Endothelial cell (in vitro differentiated cells): ENCODE measurements around the gene KCNAB1. TPM values are rescaled to one million over a fixed set of nuclear protein-coding genes. Genes with fewer than 3 reads are reported as not detected.
"Not testable (repeated sequence)": the region's sequence is repeated elsewhere in the genome, so short reads cannot be mapped to it uniquely, and the experiment has no call there.

ENCODE experiments used
- DNase-seq: peaks from one replicate; pipeline ENCODE4 v3.0.0; 2021; ENCODE audit warnings: low spot score
- H3K27ac Mint-ChIP-seq: one replicate; pipeline ENCODE4 v1.8.0; 2021; ENCODE audit warnings: mixed read lengths, inconsistent platforms; ENCODE audit not compliant: unreplicated experiment
- H3K27me3 Mint-ChIP-seq: one replicate; pipeline ENCODE4 v1.8.0; 2021; ENCODE audit warnings: mild to moderate bottlenecking, moderate library complexity, mixed read lengths, inconsistent platforms; ENCODE audit not compliant: unreplicated experiment
- H3K36me3 Mint-ChIP-seq: one replicate; pipeline ENCODE4 v1.8.0; 2021; ENCODE audit warnings: mild to moderate bottlenecking, low read depth, mixed read lengths, inconsistent platforms; ENCODE audit not compliant: unreplicated experiment
- H3K4me1 Mint-ChIP-seq: one replicate; pipeline ENCODE4 v1.8.0; 2021; ENCODE audit warnings: mild to moderate bottlenecking, mixed read lengths, inconsistent platforms; ENCODE audit not compliant: unreplicated experiment
- H3K4me3 Mint-ChIP-seq: one replicate; pipeline ENCODE4 v1.8.0; 2021; ENCODE audit warnings: mild to moderate bottlenecking, mixed read lengths, inconsistent platforms; ENCODE audit not compliant: unreplicated experiment
- H3K9me3 Mint-ChIP-seq: one replicate; pipeline ENCODE4 v1.8.0; 2021; ENCODE audit warnings: mixed read lengths, inconsistent platforms; ENCODE audit not compliant: unreplicated experiment
- total RNA-seq: library from RNA; stranded (reverse); fragmentation: NEBNext Ultra II Directional; extraction: Animal tissue kit (Norgen Biotek cat#: 25700); gene quantifications from one replicate; pipeline ENCODE4 v1.2.1, GENCODE V29; 2021; ENCODE audit not compliant: unreplicated experiment
- TF ChIP-seq, protein P1 (sequence below): fragments of 200-600 bp; sonication (generic); IDR thresholded peaks from one replicate; pipeline ENCODE4 v1.5.0; 2021; ENCODE audit warnings: antibody characterized with exemption; ENCODE audit not compliant: unreplicated experiment

KCNAB1 gene
- total RNA-seq, 1 donor from 2014 or later = not detected

DNA sequence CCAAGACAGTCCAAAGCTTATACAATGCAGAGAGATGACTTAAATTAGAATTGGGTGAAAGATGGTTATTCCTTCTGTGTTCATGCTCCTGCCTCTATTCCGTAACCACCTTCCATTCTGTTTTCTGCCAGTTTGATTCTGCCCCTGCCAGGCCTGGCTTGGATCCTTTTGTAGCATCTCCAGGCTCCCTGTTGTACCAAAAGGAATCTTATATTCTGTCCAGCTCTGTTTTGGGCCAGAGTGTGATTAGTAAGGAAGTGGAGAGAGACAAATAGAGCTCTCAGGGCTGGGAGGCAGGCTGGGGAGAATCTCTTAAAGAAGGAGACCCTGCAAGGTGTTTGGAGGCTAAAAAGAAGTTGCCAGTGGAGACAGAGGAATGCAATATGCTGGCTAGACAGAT lies 63.8 kb downstream of the KCNAB1 start:
- H3K27me3 Mint-ChIP-seq = peaks cover 3% of the 10 kb centered on the region

DNA sequence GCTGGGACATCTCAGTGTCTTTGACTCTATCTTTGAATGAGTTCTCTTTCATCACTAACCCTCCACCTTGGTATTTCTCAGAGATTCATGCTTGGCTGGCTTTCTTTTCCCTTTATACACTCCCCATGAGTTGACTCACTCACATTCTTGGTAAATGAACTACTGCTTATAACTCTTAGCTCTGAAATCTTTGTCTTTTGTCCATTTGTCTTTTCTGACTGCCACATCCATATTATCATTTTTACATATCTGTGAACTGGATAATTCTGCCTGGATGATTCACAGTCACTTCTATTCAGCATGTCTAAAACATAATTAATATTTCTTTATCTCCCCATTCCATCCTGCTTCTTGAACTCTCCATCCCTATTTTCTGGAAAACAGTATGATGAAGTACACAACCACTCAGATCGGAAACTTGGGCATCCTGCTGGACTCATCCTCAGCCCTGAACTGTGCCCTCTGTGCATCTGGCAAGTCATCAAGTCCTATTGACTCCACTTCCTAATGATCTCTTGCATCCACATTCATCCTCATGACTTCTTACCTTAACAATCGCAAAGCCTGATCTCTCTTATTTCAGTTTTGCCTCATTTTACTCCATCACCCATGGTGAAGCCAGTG lies 66.9 kb downstream of the KCNAB1 start:
- H3K27me3 Mint-ChIP-seq = peaks cover 3% of the 10 kb centered on the region
- H3K27ac Mint-ChIP-seq = no peak overlapping the region
- TF ChIP-seq, protein P1, sequence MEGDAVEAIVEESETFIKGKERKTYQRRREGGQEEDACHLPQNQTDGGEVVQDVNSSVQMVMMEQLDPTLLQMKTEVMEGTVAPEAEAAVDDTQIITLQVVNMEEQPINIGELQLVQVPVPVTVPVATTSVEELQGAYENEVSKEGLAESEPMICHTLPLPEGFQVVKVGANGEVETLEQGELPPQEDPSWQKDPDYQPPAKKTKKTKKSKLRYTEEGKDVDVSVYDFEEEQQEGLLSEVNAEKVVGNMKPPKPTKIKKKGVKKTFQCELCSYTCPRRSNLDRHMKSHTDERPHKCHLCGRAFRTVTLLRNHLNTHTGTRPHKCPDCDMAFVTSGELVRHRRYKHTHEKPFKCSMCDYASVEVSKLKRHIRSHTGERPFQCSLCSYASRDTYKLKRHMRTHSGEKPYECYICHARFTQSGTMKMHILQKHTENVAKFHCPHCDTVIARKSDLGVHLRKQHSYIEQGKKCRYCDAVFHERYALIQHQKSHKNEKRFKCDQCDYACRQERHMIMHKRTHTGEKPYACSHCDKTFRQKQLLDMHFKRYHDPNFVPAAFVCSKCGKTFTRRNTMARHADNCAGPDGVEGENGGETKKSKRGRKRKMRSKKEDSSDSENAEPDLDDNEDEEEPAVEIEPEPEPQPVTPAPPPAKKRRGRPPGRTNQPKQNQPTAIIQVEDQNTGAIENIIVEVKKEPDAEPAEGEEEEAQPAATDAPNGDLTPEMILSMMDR = no peak

More for the DNA sequence above, 63.8 kb downstream of the KCNAB1 start:
- Mint-ChIP-seq H3K4me3 (no peak overlapping the region), H3K9me3 (no peaks in the 10 kb centered on the region), H3K4me1 (peaks cover 9% of the 10 kb centered on the region), H3K36me3 (no peaks in the 10 kb centered on the region), H3K27ac (no peak overlapping the region)
- TF ChIP-seq, protein P1 = no peak
- no peak for DNase-seq

DNA sequence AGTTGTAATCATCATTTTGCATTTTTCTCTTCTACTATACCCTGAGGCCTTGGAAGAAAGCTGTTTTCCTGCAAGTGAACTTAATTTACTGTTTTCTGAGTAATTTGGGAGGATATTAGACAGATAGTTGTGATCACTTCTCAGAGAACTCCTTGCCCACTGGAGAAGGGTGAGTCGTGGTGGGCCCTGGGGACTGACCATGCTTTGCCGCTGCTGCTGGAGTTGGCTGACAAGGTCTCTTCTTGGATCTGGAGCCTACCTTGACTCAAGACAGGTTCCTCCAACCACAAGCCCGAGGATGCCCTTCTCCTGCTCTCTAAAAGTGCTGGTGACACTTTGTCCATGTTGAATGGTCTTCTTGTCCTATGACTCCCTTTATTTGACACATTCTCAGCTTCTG lies 68.4 kb downstream of the KCNAB1 start:
- no peak for DNase-seq
- TF ChIP-seq, protein P1 = no peak
- H3K9me3 Mint-ChIP-seq = no peaks in the 10 kb centered on the region
- H3K27ac Mint-ChIP-seq = no peak overlapping the region
- H3K27me3 Mint-ChIP-seq = peaks cover 1% of the 10 kb centered on the region
- peaks cover 9% of the 10 kb centered on the region for H3K4me1 Mint-ChIP-seq
- H3K4me3 Mint-ChIP-seq = no peak overlapping the region
- H3K36me3 Mint-ChIP-seq = no peaks in the 10 kb centered on the region

More for the DNA sequence above, 66.9 kb downstream of the KCNAB1 start:
- Mint-ChIP-seq H3K4me1 (peaks cover 9% of the 10 kb centered on the region), H3K36me3 (no peaks in the 10 kb centered on the region), H3K4me3 (no peak overlapping the region), H3K9me3 (no peaks in the 10 kb centered on the region)
- DNase-seq = no peak

DNA sequence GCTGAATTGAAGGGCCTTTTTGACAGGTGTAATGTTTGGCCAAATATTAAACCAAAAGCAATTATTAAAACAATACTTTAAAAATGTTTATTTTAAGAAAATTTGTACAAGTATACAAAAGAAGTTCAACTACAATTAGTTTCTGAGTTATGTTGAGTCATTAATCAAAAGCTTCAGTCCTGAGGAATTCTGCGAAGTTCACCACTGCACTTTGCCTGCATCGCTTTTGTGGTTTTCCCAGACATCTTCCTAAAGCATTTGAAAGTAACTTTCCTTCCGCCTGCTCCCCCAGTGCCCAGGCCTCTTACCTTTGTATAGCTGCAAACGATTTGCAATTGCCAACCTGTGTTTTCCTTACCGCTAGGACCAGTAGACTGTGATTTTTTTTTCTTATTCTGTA lies 69.5 kb downstream of the KCNAB1 start:
- no peaks in the 10 kb centered on the region for H3K36me3 Mint-ChIP-seq
- H3K4me1 Mint-ChIP-seq = peaks cover 9% of the 10 kb centered on the region
- H3K27ac Mint-ChIP-seq = no peak overlapping the region
- peaks cover 1% of the 10 kb centered on the region for H3K27me3 Mint-ChIP-seq
- no peak for DNase-seq
- no peak overlapping the region for H3K4me3 Mint-ChIP-seq
- TF ChIP-seq, protein P1 = no peak
- H3K9me3 Mint-ChIP-seq = no peaks in the 10 kb centered on the region

DNA sequence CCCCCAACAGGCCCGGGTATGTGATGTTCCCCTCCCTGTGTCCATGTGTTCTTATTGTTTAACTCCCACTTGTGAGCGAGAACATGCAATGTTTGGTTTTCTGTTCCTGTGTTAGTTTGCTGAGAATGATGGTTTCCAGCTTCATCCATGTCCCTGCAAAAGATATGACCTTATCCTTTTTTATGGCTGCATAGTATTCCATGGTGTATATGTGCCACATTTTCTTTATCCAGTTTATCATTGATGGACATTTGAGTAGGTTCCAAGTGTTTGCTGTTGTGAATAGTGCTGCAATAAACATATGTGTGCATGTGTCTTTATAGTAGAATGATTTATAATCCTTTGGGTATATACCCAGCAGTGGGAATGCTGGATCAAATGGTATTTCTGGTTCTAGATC lies 74.6 kb downstream of the KCNAB1 start:
- not testable (repeated sequence) for H3K9me3 Mint-ChIP-seq, H3K27ac Mint-ChIP-seq, H3K4me3 Mint-ChIP-seq, H3K27me3 Mint-ChIP-seq, H3K4me1 Mint-ChIP-seq, DNase-seq, H3K36me3 Mint-ChIP-seq

DNA sequence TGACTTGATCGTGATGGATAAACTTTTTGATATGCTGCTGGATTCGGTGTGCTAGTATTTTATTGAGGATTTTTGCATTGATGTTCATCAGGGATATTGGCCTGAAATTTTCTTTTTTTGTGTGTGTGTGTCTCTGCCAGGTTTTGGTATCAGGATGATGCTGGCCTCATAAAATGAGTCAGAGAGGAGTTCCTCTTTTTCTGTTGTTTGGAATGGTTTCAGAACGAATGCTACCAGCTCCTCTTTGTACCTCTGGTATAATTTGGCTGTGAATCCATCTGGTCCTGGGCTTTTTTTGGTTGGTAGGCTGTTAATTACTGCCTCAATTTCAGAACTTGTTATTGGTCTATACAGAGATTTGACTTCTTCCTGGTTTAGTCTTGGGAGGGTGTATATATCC lies 76.8 kb downstream of the KCNAB1 start:
- not testable (repeated sequence) for H3K4me1 Mint-ChIP-seq, H3K36me3 Mint-ChIP-seq, H3K27ac Mint-ChIP-seq, H3K9me3 Mint-ChIP-seq, H3K27me3 Mint-ChIP-seq, H3K4me3 Mint-ChIP-seq, DNase-seq
